GM21360 (cell line): ENCODE results near the gene STK10.

Source experiments
- ATAC-seq: cut with Tn5 transposase; IDR thresholded peaks from one replicate; pipeline ENCODE4 v1.9.1; 2021; ENCODE audit warnings: mild to moderate bottlenecking, moderate library complexity; ENCODE audit not compliant: unreplicated experiment

STK10 gene

GRCh38 chr5:172144931-172145869 is 42.8 kb downstream of the STK10 start:
- ATAC-seq, result no peak

GRCh38 chr5:172144291-172144815 is 43.7 kb downstream of the STK10 start:
- no peak for ATAC-seq

- ATAC-seq, result no peak
Measured at GRCh38 chr5:172143875-172144274, 44.1 kb downstream of the STK10 start.

- no peak for ATAC-seq
Measured at GRCh38 chr5:172142709-172143215, 45.3 kb downstream of the STK10 start.

GRCh38 chr5:172141949-172142319 is 46.1 kb downstream of the STK10 start:
- ATAC-seq, result no peak

- ATAC-seq, result no peak
Measured at GRCh38 chr5:172140866-172141265, 47.2 kb downstream of the STK10 start.

GRCh38 chr5:172140120-172140519 is 47.9 kb downstream of the STK10 start:
- ATAC-seq, result no peak

- no peak for ATAC-seq
Measured at GRCh38 chr5:172137046-172137445, 51.0 kb downstream of the STK10 start.

- no peak for ATAC-seq
Measured at GRCh38 chr5:172133359-172134029, 54.5 kb downstream of the STK10 start.

- no peak for ATAC-seq
Measured at GRCh38 chr5:172131690-172132089, 56.3 kb downstream of the STK10 start.

- ATAC-seq, result no peak
Measured at GRCh38 chr5:172129256-172129910, 58.6 kb downstream of the STK10 start.

GRCh38 chr5:172127581-172127980 is 60.4 kb downstream of the STK10 start:
- no peak for ATAC-seq

- ATAC-seq, result no peak
Measured at GRCh38 chr5:172123269-172123692, 64.7 kb downstream of the STK10 start.

GRCh38 chr5:172119921-172120688 is 67.9 kb downstream of the STK10 start:
- ATAC-seq, result no peak

- no peak for ATAC-seq
Measured at GRCh38 chr5:172118891-172119290, 69.1 kb downstream of the STK10 start.

- no peak for ATAC-seq
Measured at GRCh38 chr5:172117977-172118701, 69.9 kb downstream of the STK10 start.

GRCh38 chr5:172115541-172115982 is 72.5 kb downstream of the STK10 start:
- ATAC-seq, result no peak

GRCh38 chr5:172114875-172115422 is 73.1 kb downstream of the STK10 start:
- peak; percentile 53 for ATAC-seq

- no peak for ATAC-seq
Measured at GRCh38 chr5:172113036-172113435, 75.0 kb downstream of the STK10 start.
